Measurements from ENCODE around the gene SHANK2.

- TF ChIP-seq CTCF (IDR thresholded peaks at IDR 0.05) (no peak), POLR2A (IDR thresholded peaks at IDR 0.05; ENCODE audit: low read depth) (no peak)
Observed at GRCh38 chr11:71255800-71256479, 3.6 kb upstream of the SHANK2 start.
